Inflammatory macrophage treated with lipopolysaccharide for 4 hours (primary cell): Measurements from ENCODE around the gene KIAA1755.

Experiments used
- DNase-seq: peaks from one replicate; pipeline ENCODE4 v3.0.0-alpha.2; 2020

The KIAA1755 gene

GRCh38 chr20:38164069-38164468 is 96.5 kb downstream of the KIAA1755 start:
- DNase-seq, result no peak

GRCh38 chr20:38162878-38163875 is 97.4 kb downstream of the KIAA1755 start:
- DNase-seq, result no peak

- no peak for DNase-seq
Measured at GRCh38 chr20:38162149-38162548, 98.4 kb downstream of the KIAA1755 start.

GRCh38 chr20:38161412-38161774 is 99.1 kb downstream of the KIAA1755 start:
- DNase-seq, result no peak
